OCI-LY3 (cell line): ENCODE data around the gene SFXN5.

Source experiments
- EZH2phosphoT487 ChIP-seq: fragments of 200-600 bp; shearing (Covaris generic); IDR thresholded peaks from 2 replicates; pipeline ENCODE4 v1.6.1; 2018; ENCODE audit warnings: antibody characterized with exemption, mixed run types, low read depth
- TF ChIP-seq, protein P1 (sequence below): fragments of 200-600, 300-600 bp; sonication (generic); IDR thresholded peaks from 2 replicates; pipeline ENCODE4 v1.5.1; 2014; ENCODE audit warnings: antibody characterized with exemption, low read length, low read depth

DNA sequence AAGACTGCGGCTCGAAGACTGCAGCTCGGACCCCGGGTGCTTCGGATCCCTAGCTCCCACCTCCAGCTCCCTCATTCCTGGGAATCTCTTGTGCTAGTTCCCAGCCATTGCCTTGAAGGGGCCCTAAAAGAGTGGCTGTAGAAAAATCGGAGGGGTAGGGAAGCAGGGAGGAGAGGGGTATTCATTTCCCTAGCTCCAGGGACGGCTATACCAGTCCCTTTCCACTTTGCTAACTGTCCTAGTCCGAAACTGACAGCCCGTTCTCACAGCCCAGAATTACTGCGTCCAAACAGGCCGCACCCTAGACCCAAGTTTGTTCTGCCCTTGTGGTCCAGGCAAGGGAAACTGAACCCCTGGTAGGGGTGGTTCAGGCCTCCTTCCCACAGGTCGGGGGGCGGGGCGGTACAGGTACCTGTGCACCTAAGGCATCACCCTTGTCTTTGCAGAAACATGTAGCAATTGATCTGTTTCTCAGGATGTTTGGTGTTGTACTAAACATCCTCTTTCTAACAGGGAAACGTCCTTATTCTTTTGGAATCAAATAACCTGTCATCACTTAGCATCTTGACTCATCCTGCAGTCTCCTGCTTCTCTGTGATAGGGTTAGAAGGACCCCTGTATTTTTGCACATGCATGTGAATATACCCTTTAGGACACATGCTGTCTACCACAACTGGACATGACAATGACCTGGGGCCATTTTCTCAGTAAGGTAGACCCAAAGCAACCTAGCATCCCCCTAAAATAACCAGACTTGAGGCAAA is 150.2 kb downstream of the SFXN5 start:
- TF ChIP-seq, protein P1, sequence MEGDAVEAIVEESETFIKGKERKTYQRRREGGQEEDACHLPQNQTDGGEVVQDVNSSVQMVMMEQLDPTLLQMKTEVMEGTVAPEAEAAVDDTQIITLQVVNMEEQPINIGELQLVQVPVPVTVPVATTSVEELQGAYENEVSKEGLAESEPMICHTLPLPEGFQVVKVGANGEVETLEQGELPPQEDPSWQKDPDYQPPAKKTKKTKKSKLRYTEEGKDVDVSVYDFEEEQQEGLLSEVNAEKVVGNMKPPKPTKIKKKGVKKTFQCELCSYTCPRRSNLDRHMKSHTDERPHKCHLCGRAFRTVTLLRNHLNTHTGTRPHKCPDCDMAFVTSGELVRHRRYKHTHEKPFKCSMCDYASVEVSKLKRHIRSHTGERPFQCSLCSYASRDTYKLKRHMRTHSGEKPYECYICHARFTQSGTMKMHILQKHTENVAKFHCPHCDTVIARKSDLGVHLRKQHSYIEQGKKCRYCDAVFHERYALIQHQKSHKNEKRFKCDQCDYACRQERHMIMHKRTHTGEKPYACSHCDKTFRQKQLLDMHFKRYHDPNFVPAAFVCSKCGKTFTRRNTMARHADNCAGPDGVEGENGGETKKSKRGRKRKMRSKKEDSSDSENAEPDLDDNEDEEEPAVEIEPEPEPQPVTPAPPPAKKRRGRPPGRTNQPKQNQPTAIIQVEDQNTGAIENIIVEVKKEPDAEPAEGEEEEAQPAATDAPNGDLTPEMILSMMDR, result no peak
- TF ChIP-seq EZH2phosphoT487, result no peak
